GM12874 (cell line): Measurements from ENCODE around the gene COL9A3.

Experiments used
- CTCF ChIP-seq: IDR thresholded peaks from 2 replicates; pipeline ENCODE4 v1.5.1; 2011; ENCODE audit warnings: low read depth, mild to moderate bottlenecking, control low read depth, low read length, moderate library complexity; ENCODE audit not compliant: insufficient read depth

Gene COL9A3

GRCh38 chr20:62780696-62781095 is 36.2 kb upstream of the COL9A3 start:
- TF ChIP-seq CTCF, result no peak

- TF ChIP-seq CTCF, result 0 out of 2 replicates have a peak, but pooled peaks have one; percentile 15
Measured at GRCh38 chr20:62782149-62782892, 34.5 kb upstream of the COL9A3 start.

- TF ChIP-seq CTCF, result no peak
Measured at GRCh38 chr20:62782893-62783278, 34.0 kb upstream of the COL9A3 start.

GRCh38 chr20:62784497-62784896 is 32.4 kb upstream of the COL9A3 start:
- no peak for TF ChIP-seq CTCF

GRCh38 chr20:62785393-62785792 is 31.5 kb upstream of the COL9A3 start:
- no peak for TF ChIP-seq CTCF

GRCh38 chr20:62786157-62786556 is 30.7 kb upstream of the COL9A3 start:
- TF ChIP-seq CTCF, result no peak

GRCh38 chr20:62787321-62787720 is 29.5 kb upstream of the COL9A3 start:
- no peak for TF ChIP-seq CTCF
